RWPE2 (cell line): Measurements from ENCODE around the gene RING1.

Experiments
- ATAC-seq: fragments of 200-7000 bp; cut with Tn5 transposase; 3 replicates; pipeline ENCODE4 v1.9.1; 2021; ENCODE audit warnings: low read depth
- DNase-seq: peaks from one replicate; pipeline ENCODE4 v3.0.0-alpha.2; 2020; ENCODE audit warnings: low spot score
- H3K27ac ChIP-seq: fragments of 450-650 bp; 2 replicates; pipeline ENCODE4 v1.5.1; 2017; ENCODE audit warnings: mild to moderate bottlenecking; ENCODE audit not compliant: poor library complexity, severe bottlenecking
- H3K27me3 ChIP-seq: fragments of 250-450 bp; sonication (Bioruptor Pico); 2 replicates; pipeline ENCODE4 v1.5.1; 2021; ENCODE audit warnings: mild to moderate bottlenecking, moderate library complexity; ENCODE audit not compliant: insufficient read depth, poor library complexity, severe bottlenecking
- H3K36me3 ChIP-seq: fragments of 250-450 bp; sonication (Bioruptor Pico); 2 replicates; pipeline ENCODE4 v1.5.1; 2020; ENCODE audit warnings: low read depth, mild to moderate bottlenecking, moderate library complexity
- H3K4me1 ChIP-seq: fragments of 250-450 bp; sonication (Bioruptor Pico); 2 replicates; pipeline ENCODE4 v1.5.1; 2021; ENCODE audit warnings: mild to moderate bottlenecking, moderate library complexity; ENCODE audit not compliant: insufficient read depth, poor library complexity, severe bottlenecking
- H3K4me3 ChIP-seq: fragments of 250-450 bp; sonication (Bioruptor Pico); 2 replicates; pipeline ENCODE4 v1.5.1; 2021; ENCODE audit warnings: mild to moderate bottlenecking, moderate library complexity; ENCODE audit not compliant: severe bottlenecking
- H3K9me3 ChIP-seq: fragments of 250-450 bp; sonication (Bioruptor Pico); 2 replicates; pipeline ENCODE4 v1.5.1; 2021; ENCODE audit warnings: mild to moderate bottlenecking, moderate library complexity; ENCODE audit not compliant: severe bottlenecking
- CTCF ChIP-seq: fragments of 450-650 bp; IDR thresholded peaks from one replicate; pipeline ENCODE4 v1.5.1; 2017; ENCODE audit warnings: mild to moderate bottlenecking, moderate library complexity; ENCODE audit not compliant: poor library complexity, severe bottlenecking

The RING1 gene

GRCh38 chr6:33208091-33208967, at the start of gene RING1:
TSS of gene RING1 (plus strand) at chr6:33208500. CDS start at chr6:33208823, 323 bp downstream.
- Histone ChIP-seq H3K36me3 (peaks cover 27% of the 10 kb centered on the region), H3K9me3 (no peaks in the 10 kb centered on the region), H3K27ac (peak within 1 kb of the TSS; percentile 87), H3K4me3 (peak within 1 kb of the TSS; percentile 73), H3K4me1 (peaks cover 23% of the 10 kb centered on the region), H3K27me3 (no peaks in the 10 kb centered on the region)
- no peak for TF ChIP-seq CTCF
- peak; percentile 11; the same call in 2 of the 3 replicates for ATAC-seq
- peak; percentile 70 for DNase-seq

GRCh38 chr6:33160096-33160495, 48.2 kb upstream of the RING1 start:
- H3K36me3 ChIP-seq, result no peaks in the 10 kb centered on the region
- peaks cover 6% of the 10 kb centered on the region for H3K4me1 ChIP-seq
- no peak for TF ChIP-seq CTCF
- no peak overlapping the region for H3K27ac ChIP-seq
- H3K4me3 ChIP-seq, result no peak overlapping the region
- no peak for DNase-seq
- no peaks in the 10 kb centered on the region for H3K9me3 ChIP-seq
- no peaks in the 10 kb centered on the region for H3K27me3 ChIP-seq
- no peak for ATAC-seq

- Histone ChIP-seq H3K36me3 (no peaks in the 10 kb centered on the region), H3K9me3 (no peaks in the 10 kb centered on the region), H3K4me3 (no peak overlapping the region), H3K4me1 (peaks cover 6% of the 10 kb centered on the region), H3K27me3 (no peaks in the 10 kb centered on the region), H3K27ac (no peak overlapping the region)
- DNase-seq (peak; percentile 37), ATAC-seq (peak; percentile 64)
- TF ChIP-seq CTCF, result no peak
Observed at GRCh38 chr6:33160728-33161344, 47.5 kb upstream of the RING1 start.

GRCh38 chr6:33161354-33162331, 46.7 kb upstream of the RING1 start:
- DNase-seq (peak; percentile 54), ATAC-seq (peak; percentile 73)
- Histone ChIP-seq H3K36me3 (no peaks in the 10 kb centered on the region), H3K27me3 (no peaks in the 10 kb centered on the region), H3K4me1 (peaks cover 6% of the 10 kb centered on the region), H3K9me3 (no peaks in the 10 kb centered on the region), H3K27ac (no peak overlapping the region), H3K4me3 (peak overlapping the region; percentile 32)
- TF ChIP-seq CTCF, result peak; percentile 97
